ENCODE measurements around the gene IFNL4.
"Not testable (repeated sequence)": the region's sequence is repeated elsewhere in the genome, so short reads cannot be mapped to it uniquely, and the experiment has no call there.

The IFNL4 gene

GRCh38 chr19:39219108-39219507 is 29.5 kb downstream of the IFNL4 start:
- not testable (repeated sequence) for DNase-seq

- DNase-seq = no peak
These were observed 30.2 kb downstream of the IFNL4 start for GRCh38 chr19:39218230-39219007.

DNA sequence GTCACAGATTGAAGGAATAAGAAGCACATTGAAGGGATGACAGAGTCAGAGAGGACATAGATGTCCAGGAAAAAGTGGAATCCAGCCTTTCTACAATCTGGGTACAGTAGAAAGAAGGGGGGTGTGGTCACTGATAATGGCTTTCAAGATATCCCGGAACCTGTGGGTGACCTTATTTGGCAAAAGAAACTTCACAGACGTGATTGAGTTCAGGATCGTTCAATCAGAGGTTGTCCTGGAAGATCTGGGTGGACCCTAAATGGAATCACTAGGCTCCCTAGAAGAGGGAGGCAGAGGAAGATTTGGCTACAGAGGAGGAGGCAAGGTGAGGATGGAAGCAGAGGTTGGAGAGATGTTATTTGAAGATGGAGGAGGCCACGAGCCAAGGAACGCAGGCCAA is 31.6 kb downstream of the IFNL4 start:
- no peak for DNase-seq

DNA sequence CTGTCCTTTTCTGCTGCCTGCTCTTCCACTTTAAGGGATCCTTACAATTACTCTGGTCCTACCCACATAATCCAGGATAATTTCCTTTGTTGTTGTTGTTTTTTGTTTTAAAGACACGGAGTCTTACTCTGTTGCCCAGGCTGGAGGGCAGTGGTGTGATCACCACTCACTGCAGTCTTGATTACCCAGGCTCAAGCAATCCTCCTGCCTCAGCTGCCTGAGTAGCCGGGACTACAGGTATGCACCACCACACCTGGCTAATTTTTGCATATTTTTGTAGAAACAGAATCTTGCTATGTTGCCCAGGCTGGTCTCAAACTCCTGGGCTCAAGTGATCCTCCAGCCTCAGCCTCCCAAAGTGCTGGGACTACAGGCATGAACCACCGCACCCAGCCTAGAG is 33.3 kb downstream of the IFNL4 start:
- DNase-seq = not testable (repeated sequence)

DNA sequence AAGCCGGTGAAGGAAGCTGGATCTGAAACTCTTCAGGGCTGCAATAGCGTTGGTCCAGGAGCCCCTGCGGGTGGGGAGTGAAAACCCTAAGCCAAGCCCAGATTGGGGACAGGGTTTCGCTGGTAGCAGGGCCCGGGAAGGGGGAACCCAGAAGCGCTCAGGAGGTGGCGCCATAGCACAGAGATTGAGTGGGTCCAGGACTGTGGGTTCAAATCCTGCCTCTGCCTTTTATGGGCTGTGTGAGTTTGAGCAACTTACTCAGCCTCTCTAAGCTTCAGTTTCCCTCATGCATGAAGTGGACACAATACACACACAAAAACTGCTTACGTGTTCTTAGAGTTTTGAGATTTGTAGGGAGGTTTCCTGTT is 36.3 kb downstream of the IFNL4 start:
- DNase-seq = peak; percentile 64

DNA sequence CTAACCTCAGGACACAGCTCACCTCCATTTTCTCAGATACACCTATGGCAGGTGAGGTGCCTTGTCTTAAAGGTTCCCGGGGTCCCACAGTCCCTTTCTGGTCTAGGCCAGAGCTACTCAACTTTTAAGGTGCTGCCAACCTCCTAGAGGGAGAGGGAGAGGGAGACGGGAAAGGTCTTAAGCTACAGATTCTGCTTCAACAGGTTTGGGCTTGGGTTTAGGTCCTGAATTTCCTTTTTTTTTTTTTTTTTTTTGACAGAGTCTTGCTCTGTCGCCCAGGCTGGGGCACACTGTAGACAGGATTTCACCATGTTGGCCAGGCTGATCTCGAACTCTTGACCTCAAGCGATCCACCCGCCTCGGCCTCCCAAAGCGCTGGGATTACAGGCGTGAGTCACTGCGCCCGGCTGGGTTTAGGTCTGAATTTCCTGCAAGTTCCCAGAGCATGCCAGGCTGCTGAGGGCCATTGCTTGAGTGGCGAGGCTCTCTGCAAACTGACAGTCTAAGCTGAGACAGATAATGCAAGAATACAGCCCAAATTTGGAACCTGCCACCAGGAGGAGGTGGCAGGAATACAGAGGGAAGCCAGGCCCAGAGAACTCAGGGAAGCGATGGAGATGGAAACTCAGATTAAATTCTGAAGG is 36.8 kb downstream of the IFNL4 start:
- no peak for DNase-seq

DNA sequence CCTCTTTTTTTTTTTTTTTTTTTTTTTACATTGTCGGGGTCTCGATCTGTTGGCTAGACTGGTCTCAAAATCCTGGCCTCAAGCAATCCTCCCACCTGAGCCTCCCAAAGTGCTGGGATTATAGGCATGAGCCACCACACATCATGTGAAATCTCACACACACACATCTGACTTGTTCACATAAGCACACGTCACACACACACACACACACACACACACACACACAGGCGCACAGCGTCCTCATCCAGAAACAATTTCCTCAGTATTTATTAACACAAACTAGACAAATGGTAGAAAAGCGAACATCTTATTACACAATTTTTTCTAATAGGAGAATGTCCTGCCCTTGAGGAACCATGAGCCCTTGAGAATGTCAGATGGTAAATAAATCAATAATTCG is 39.5 kb downstream of the IFNL4 start:
- no peak for DNase-seq

- DNase-seq = no peak
These were observed 40.4 kb downstream of the IFNL4 start for GRCh38 chr19:39208175-39208795.

DNA sequence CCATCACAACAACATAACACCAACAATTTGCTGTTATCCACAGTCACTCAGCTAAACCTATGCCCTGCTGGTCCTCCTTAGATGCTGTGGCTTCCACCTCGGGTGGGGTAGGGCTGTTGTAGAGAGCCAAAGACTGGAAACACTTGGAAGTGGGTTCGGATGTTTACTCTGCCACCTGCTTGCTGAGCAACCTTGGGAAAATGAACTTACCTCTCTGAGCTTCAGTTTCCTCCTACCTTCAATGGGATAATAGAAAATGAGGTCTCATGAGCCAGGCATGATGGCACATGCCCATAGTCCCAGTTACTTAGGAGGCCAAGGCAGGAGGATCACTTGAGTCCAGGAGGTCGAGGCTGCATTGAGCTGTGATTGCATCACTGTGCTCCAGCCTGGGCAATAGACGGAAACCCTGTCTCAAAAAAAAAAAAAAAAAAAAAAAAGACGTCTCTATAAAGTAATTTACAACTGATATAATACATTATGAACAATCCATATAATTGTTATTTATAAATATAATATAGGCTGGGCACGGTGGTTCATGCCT is 41.3 kb downstream of the IFNL4 start:
- no peak for DNase-seq

DNA sequence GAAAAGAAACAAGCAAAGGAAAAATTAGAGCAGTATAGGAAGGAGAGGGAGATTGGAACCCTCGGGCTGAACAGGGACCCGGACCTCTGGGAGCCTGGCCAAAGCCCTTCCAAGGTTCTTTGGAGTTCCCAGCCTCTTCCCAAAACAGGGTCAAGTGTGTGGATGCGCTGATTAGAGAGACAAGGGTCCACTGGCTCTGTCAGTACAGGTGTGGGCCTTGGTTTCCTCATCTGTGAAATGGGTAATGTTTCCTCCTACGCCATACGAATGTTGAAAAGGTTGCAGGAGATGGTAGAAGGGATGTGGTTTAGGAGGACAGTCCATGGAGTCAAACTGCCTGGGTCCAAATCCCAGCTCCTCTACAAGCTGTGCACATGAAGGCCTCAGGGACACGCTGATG is 42.5 kb downstream of the IFNL4 start:
- no peak for DNase-seq

DNA sequence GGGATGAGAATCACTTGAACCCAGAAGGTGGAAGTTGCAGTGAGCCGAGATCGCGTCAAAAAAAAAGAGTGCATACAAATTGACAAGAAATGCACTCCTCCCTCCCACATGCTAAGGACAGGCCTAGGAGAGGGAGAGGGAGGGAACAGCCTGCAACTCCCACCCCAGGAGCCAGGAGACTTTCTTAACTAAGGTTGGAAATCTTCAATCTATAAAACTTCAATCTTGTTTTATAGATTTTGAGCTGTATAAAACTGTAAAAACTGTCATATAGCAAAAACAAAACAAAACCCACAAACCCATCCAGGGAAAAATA is 43.2 kb downstream of the IFNL4 start:
- DNase-seq = no peak

DNA sequence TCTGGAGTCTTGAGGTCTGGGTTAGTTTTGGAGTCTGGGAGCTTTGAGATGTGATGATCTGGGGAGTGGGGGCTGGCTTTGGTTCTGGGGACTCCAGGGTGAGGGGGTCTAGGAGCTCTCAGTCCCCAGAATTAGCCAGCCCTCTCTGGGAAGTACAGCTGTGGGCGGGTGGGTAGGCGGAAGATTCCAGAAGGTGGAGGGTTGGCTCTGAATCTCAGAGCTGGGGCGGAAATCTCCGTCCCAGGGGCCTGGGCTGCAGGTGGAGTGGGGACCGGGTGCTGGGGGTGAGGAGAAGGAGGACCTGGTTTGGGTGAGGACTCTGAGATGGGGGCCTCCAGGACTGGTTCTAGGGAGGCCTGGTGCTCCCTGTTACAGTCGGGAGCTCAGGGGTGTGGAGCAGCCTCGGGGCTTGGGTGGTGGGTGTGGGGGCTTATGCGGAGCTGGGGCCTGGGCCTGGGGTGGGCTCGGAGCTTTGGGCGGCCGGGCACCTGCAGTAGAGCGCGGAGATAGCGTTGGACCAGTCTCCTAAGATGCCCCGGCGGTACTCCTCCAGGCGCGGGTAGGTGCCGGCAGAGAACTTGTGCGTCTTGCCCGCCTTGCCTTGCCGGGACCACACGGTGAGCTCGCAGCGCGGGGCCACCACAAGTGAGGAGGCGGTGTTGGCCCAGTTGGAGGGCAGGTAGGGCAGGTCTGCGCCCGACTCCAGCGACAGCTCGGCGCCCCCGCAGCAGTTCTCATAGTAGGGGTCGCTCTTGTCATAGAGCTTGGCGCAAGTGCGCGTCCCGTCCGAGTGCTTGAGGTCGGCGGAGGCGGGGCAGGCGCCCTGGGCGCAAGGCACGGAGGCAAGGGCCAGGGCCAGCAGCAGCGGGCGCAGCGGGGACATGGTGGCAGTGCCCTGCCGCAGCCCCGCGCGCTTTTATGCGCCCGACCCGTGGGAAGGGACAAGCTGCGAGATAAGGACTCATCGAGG is 45.0 kb downstream of the IFNL4 start, which contains the start of gene SYCN:
SYCN (minus strand) TSS at position 892 of the 970 bp plus-strand sequence; CDS start at position 883, 9 bp downstream.
- DNase-seq = no peak

GRCh38 chr19:39202998-39203355 is 45.7 kb downstream of the IFNL4 start:
- no peak for DNase-seq

GRCh38 chr19:39200803-39201115 is 47.9 kb downstream of the IFNL4 start:
- no peak for DNase-seq

DNA sequence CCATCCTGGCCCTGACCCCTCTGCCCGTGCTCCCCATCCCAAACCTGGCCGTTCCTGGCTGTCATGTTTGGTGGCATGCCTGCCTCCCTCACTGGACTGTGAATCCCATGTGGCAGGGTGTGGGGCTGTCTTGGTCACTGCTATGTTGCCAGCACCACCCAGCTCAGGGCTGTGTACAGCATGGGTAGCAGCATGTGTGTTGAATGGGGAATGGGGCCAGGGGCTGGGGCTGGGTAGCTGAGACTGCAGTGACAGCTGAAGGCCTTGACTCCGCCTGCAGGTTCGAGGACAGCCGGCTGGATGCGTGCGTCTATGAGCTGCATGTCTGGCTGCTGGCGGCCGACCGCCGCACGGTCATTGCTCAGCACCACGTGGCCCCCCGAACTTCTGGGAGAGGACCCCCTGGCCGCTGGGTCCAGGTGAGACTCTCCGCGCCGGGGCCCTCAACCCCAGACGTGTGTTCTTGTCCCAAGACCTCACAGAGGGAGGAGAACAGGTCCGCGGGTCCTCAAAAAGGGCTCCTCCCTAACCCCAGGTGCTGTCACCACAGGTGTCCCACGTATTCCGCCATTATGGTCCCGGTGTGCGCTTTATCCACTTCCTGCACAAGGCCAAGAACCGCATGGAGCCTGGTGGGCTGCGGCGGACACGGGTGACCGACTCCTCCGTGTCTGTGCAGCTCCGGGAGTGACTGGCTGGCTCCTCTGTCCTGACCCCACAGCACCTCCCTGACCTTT is 48.4 kb downstream of the IFNL4 start:
- DNase-seq = no peak

- no peak for DNase-seq
These were observed 49.6 kb downstream of the IFNL4 start for GRCh38 chr19:39199025-39199424.

- DNase-seq = no peak
These were observed 50.8 kb downstream of the IFNL4 start for GRCh38 chr19:39197808-39198207.

GRCh38 chr19:39196860-39197562 is 51.6 kb downstream of the IFNL4 start, which contains the start of gene NCCRP1:
NCCRP1 (plus strand) TSS chr19:39196964; CDS start chr19:39196983, 19 bp downstream.
- DNase-seq = no peak

GRCh38 chr19:39196320-39196719 is 52.3 kb downstream of the IFNL4 start:
- no peak for DNase-seq
